Measurements from ENCODE around the gene CLIP1. TPM values are rescaled to one million over a fixed set of nuclear protein-coding genes. Genes with fewer than 3 reads are reported as not detected.

The CLIP1 gene
- total and polyA plus RNA-seq, 2 of the 13 experiments (the other 11 are each of a cell fraction or from before 2014, with no cell fraction given): 28.9 to 43.7 TPM

DNA sequence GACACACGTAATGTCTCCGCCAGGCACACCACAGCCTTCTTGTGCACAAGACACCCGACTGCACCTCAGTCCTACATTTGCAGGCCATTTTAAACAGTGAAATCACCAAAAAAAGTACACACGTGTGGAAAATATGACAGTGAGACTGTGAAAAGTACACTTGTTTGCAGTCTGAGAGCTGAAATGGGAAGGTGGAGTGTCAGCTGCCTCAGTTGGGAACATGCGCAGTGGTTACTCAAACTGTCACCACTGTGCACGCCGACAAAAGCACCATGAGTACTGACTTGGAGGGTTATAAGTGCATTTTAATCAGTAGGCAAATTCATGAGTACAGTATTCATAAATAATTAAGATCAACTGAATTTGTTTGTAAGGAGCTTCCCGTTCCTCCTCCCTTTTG, 171.9 kb downstream of the CLIP1 start:
- no peak overlapping the region for H3K4me2 ChIP-seq (ENCODE audit: low read depth, low read length)
- no peak for DNase-seq (ENCODE audit: low spot score)
- in situ Hi-C loops (cut with HindIII; ENCODE audit: extremely low pct_ligation_motif_present, low pct_unique_long_range_greater_than_20kb): no loop called here
- H3K4me1 ChIP-seq (ENCODE audit: insufficient read depth, low read length): no peaks in the 10 kb centered on the region
- ChIA-PET CTCF (ENCODE audit: low intra/inter-chr PET ratio, low total read pairs) (no interaction called here), POLR2A (no interaction called here)
- H3K4me3 ChIP-seq (replicated peaks in 1 of 3; ENCODE audit: insufficient read depth in 1 of 3, low read depth in 2 of 3, low read length in 3 of 3): no peak overlapping the region
- intact Hi-C loops (cut with micrococcal nuclease; ENCODE audit: unreplicated experiment): no loop called here
- FAIRE-seq: no peak
- H3K9ac ChIP-seq (ENCODE audit: insufficient read depth, low read depth, low read length): no peak overlapping the region
- 96% methylated on average over 8 of the region's 8 CpGs for WGBS (ENCODE audit: low lambda C conversion rate)
- H3K36me3 ChIP-seq (replicated peaks in 1 of 2; ENCODE audit: control insufficient read depth in 1 of 2, insufficient read depth in 2 of 2, low read length in 2 of 2): peaks cover 2 to 29% of the 10 kb centered on the region in 2 experiments; a peak in 3 of 5 replicates
- BruUV-seq (replicated peaks): no TSS peak
- TF ChIP-seq ZNF235 (CRISPR knock-in tag; IDR thresholded peaks at IDR 0.05; ENCODE audit: borderline replicate concordance) (no peak), NFYC (CRISPR knock-in tag; IDR thresholded peaks at IDR 0.05) (no peak), ZSCAN29 (CRISPR knock-in tag; conservative IDR thresholded peaks at IDR 0.05) (no peak), SRSF9 (IDR thresholded peaks at IDR 0.05; ENCODE audit: borderline replicate concordance, insufficient read depth, low read depth, low read length, poor library complexity, severe bottlenecking) (no peak), BRCA1 (CRISPR knock-in tag; IDR thresholded peaks at IDR 0.05) (no peak), ZNF775 (CRISPR knock-in tag; IDR thresholded peaks at IDR 0.05; ENCODE audit: borderline replicate concordance) (no peak), ZMAT3 (CRISPR knock-in tag; conservative IDR thresholded peaks at IDR 0.05) (no peak), ZC3H13 (CRISPR knock-in tag; IDR thresholded peaks at IDR 0.05) (no peak), KDM6A (CRISPR knock-in tag; IDR thresholded peaks at IDR 0.05; ENCODE audit: low read depth) (no peak), HNRNPH1 (optimal IDR thresholded peaks at IDR 0.05; ENCODE audit: low read depth, low read length) (no peak), KLF12 (CRISPR knock-in tag; IDR thresholded peaks at IDR 0.05; ENCODE audit: borderline replicate concordance) (no peak)
- H3K27ac ChIP-seq (ENCODE audit: extremely low read length, insufficient read depth, low read length): no peak overlapping the region
- H4K20me1 ChIP-seq (ENCODE audit: insufficient read depth, low read length): no peaks in the 10 kb centered on the region
- H2AFZ ChIP-seq (ENCODE audit: low read length): no peak overlapping the region
- no peak for ATAC-seq
- no peaks in the 10 kb centered on the region for H3K79me2 ChIP-seq (ENCODE audit: insufficient read depth, low read length)
- no peaks in the 10 kb centered on the region for H3K27me3 ChIP-seq (ENCODE audit: control insufficient read depth in 1 of 2, insufficient read depth in 2 of 2, low read length in 2 of 2)
- H3K9me3 ChIP-seq (ENCODE audit: low read length): no peaks in the 10 kb centered on the region

DNA sequence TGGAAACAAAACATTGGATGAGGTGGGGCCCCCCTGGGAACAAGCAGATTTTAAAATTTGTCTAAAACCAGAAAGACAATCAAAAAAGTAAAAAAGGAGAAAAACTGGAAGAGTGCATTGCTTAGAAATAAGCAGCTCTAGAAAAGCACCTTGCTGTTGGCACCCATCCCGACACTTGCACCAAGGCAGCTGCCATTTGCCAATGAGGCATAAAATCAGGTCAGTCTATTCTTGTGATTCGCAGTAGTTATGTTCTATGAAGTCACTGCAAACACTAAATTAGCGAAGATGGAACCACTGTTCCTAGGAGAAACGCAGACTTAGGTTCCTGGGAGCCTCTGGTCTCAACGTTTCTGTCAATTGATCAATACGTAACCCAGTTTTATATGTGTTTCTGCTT, 172.4 kb downstream of the CLIP1 start:
- BruUV-seq (replicated peaks): no TSS peak
- no peak overlapping the region for H3K9ac ChIP-seq (ENCODE audit: insufficient read depth, low read depth, low read length)
- no peak overlapping the region for H3K4me2 ChIP-seq (ENCODE audit: low read depth, low read length)
- POLR2A ChIA-PET: no interaction called here
- H4K20me1 ChIP-seq (ENCODE audit: insufficient read depth, low read length): no peaks in the 10 kb centered on the region
- CTCF ChIA-PET (ENCODE audit: low intra/inter-chr PET ratio, low total read pairs): no interaction called here
- ATAC-seq (no peak), FAIRE-seq (no peak), DNase-seq (ENCODE audit: low spot score) (no peak)
- no peak overlapping the region for H2AFZ ChIP-seq (ENCODE audit: low read length)
- intact Hi-C loops (cut with micrococcal nuclease; ENCODE audit: unreplicated experiment) (no loop called here), in situ Hi-C loops (cut with HindIII; ENCODE audit: extremely low pct_ligation_motif_present, low pct_unique_long_range_greater_than_20kb) (no loop called here)
- H3K4me3 ChIP-seq (replicated peaks in 1 of 3; ENCODE audit: insufficient read depth in 1 of 3, low read depth in 2 of 3, low read length in 3 of 3): no peak overlapping the region
- H3K9me3 ChIP-seq (ENCODE audit: low read length): no peaks in the 10 kb centered on the region
- TF ChIP-seq LCORL (IDR thresholded peaks at IDR 0.05) (no peak), LCORL (CRISPR knock-in tag; IDR thresholded peaks at IDR 0.05) (no peak), RFX3 (CRISPR knock-in tag; IDR thresholded peaks at IDR 0.05) (no peak), RFXANK (CRISPR knock-in tag; IDR thresholded peaks at IDR 0.05) (no peak), ZNF253 (CRISPR knock-in tag; IDR thresholded peaks at IDR 0.05; ENCODE audit: borderline replicate concordance) (no peak), FOXK2 (IDR thresholded peaks at IDR 0.05) (no peak), ZNF614 (CRISPR knock-in tag; IDR thresholded peaks at IDR 0.05; ENCODE audit: borderline replicate concordance) (no peak), ZKSCAN1 (IDR thresholded peaks at IDR 0.05; ENCODE audit: low read length) (no peak)
- TF ChIP-seq, protein P1, sequence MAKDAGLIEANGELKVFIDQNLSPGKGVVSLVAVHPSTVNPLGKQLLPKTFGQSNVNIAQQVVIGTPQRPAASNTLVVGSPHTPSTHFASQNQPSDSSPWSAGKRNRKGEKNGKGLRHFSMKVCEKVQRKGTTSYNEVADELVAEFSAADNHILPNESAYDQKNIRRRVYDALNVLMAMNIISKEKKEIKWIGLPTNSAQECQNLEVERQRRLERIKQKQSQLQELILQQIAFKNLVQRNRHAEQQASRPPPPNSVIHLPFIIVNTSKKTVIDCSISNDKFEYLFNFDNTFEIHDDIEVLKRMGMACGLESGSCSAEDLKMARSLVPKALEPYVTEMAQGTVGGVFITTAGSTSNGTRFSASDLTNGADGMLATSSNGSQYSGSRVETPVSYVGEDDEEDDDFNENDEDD (CRISPR knock-in tag; IDR thresholded peaks at IDR 0.05; ENCODE audit: borderline replicate concordance): no peak
- TF ChIP-seq, protein P2, sequence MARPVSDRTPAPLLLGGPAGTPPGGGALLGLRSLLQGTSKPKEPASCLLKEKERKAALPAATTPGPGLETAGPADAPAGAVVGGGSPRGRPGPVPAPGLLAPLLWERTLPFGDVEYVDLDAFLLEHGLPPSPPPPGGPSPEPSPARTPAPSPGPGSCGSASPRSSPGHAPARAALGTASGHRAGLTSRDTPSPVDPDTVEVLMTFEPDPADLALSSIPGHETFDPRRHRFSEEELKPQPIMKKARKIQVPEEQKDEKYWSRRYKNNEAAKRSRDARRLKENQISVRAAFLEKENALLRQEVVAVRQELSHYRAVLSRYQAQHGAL (CRISPR knock-in tag; IDR thresholded peaks at IDR 0.05; ENCODE audit: not compliant biosample characterization): no peak
- no peak overlapping the region for H3K27ac ChIP-seq (ENCODE audit: extremely low read length, insufficient read depth, low read length)
- peaks cover 2 to 29% of the 10 kb centered on the region in 2 experiments; a peak in 3 of 5 replicates for H3K36me3 ChIP-seq (replicated peaks in 1 of 2; ENCODE audit: control insufficient read depth in 1 of 2, insufficient read depth in 2 of 2, low read length in 2 of 2)
- WGBS (ENCODE audit: low lambda C conversion rate): 92% methylated on average over 6 of the region's 6 CpGs
- H3K4me1 ChIP-seq (ENCODE audit: insufficient read depth, low read length): no peaks in the 10 kb centered on the region
- no peaks in the 10 kb centered on the region for H3K27me3 ChIP-seq (ENCODE audit: control insufficient read depth in 1 of 2, insufficient read depth in 2 of 2, low read length in 2 of 2)
- no peaks in the 10 kb centered on the region for H3K79me2 ChIP-seq (ENCODE audit: insufficient read depth, low read length)
